GM19455 (cell line): Measurements from ENCODE around the gene DGKE.

ENCODE experiments used
- ATAC-seq: cut with Tn5 transposase; IDR thresholded peaks from one replicate; pipeline ENCODE4 v1.9.1; 2021; ENCODE audit not compliant: unreplicated experiment

Gene DGKE

GRCh38 chr17:56913000-56913311 is 79.0 kb downstream of the DGKE start:
- ATAC-seq = no peak

GRCh38 chr17:56913353-56913866 is 79.5 kb downstream of the DGKE start:
- peak; percentile 45 for ATAC-seq

- peak; percentile 75 for ATAC-seq
Observed at GRCh38 chr17:56913867-56914580, 80.1 kb downstream of the DGKE start, which contains the start of gene TRIM25. TRIM25 (minus strand) TSS chr17:56914049; CDS start chr17:56913988, 61 bp downstream.

GRCh38 chr17:56914581-56915273 is 80.8 kb downstream of the DGKE start:
- ATAC-seq = no peak

GRCh38 chr17:56917559-56918296 is 83.8 kb downstream of the DGKE start:
- no peak for ATAC-seq

GRCh38 chr17:56918916-56919315 is 85.0 kb downstream of the DGKE start:
- no peak for ATAC-seq
